HCT116 (cell line): ENCODE measurements around the gene SAMD10. TPM values are rescaled to one million over a fixed set of nuclear protein-coding genes. Genes with fewer than 3 reads are reported as not detected.

Source experiments
- ATAC-seq: fragments of 200-7000 bp; cut with Tn5 transposase; 2 replicates; pipeline ENCODE4 v1.9.1; 2020; ENCODE audit warnings: mild to moderate bottlenecking, moderate library complexity
- BruUV-seq: library from RNA; stranded (reverse); fragments of 400-500 nt; replicated peaks from 2 replicates; lab custom pipeline; 2021; lab: Mats Ljungman, UMichigan
- CTCF ChIA-PET: fragments of 300-600 bp; sonication (Branson Sonifier 250); formaldehyde crosslinking; loops from one replicate; lab custom pipeline; 2021; ENCODE audit warnings: antibody characterized with exemption; lab: Charles Lee
- POLR2A ChIA-PET: fragments of 300-600, 350-600 bp; sonication (Branson Sonifier 250); formaldehyde crosslinking; loops from one replicate; lab custom pipeline; 2021; ENCODE audit warnings: antibody characterized with exemption; lab: Charles Lee
- RAD21 ChIA-PET, 2 experiments: fragments of 300-600 bp; sonication (Branson Sonifier 250); formaldehyde crosslinking; loops; one replicate each; lab custom pipeline; 2023; ENCODE audit warnings: low total read pairs in 2 of 2; ENCODE audit not compliant: uncharacterized antibody in 2 of 2, unreplicated experiment in 2 of 2, low non-redundant PET in 1 of 2; lab: Charles Lee
- DNase-seq: peaks from one replicate; pipeline ENCODE4 v3.0.0-alpha.2; 2010; ENCODE audit warnings: low read depth, low spot score
- H2AFZ ChIP-seq: fragments of 200-600 bp; shearing (Covaris generic), sonication (generic); 2 replicates; pipeline ENCODE4 v1.6.1; 2017; ENCODE audit warnings: low read depth, mixed run types, mixed read lengths, antibody characterized with exemption, low read length; ENCODE audit not compliant: poor library complexity, severe bottlenecking
- H3K27ac ChIP-seq: 2 replicates; pipeline ENCODE4 v1.5.1; 2012; ENCODE audit warnings: low read depth, low read length
- H3K27me3 ChIP-seq: fragments of 200-600 bp; sonication (generic); 2 replicates; pipeline ENCODE4 v1.6.1; 2016; ENCODE audit warnings: mixed run types, low read length, mixed read lengths; ENCODE audit not compliant: insufficient read depth
- H3K36me3 ChIP-seq, 2 experiments: fragments of 200-500 bp in 1 of 2; fragments of 200-600 bp in 1 of 2; sonication (Bioruptor generic) in 1 of 2; sonication (generic) in 1 of 2; 2 replicates each; pipeline versions ENCODE4 v1.5.1 to v1.6.1; 2014 to 2016; ENCODE audit warnings: low read length in 2 of 2, inconsistent platforms in 1 of 2, mixed read lengths in 1 of 2, mixed run types in 1 of 2; ENCODE audit not compliant: insufficient read depth in 2 of 2, control insufficient read depth in 1 of 2
- H3K4me1 ChIP-seq, 2 experiments: fragments of 200-600 bp in 1 of 2; sonication (generic) in 1 of 2; 2 replicates each; pipeline versions ENCODE4 v1.5.1 to v1.6.1; 2012 to 2017; ENCODE audit warnings: low read length in 2 of 2, inconsistent platforms in 1 of 2, mild to moderate bottlenecking in 1 of 2, mixed read lengths in 1 of 2, mixed run types in 1 of 2, moderate library complexity in 1 of 2; ENCODE audit not compliant: insufficient read depth in 2 of 2, control insufficient read depth in 1 of 2
- H3K4me2 ChIP-seq: fragments of 200-600 bp; sonication (generic); 2 replicates; pipeline ENCODE4 v1.6.1; 2017; ENCODE audit warnings: mixed run types, low read length, mixed read lengths
- H3K4me3 ChIP-seq, 2 experiments: fragments of 200-600 bp in 1 of 2; sonication (generic) in 1 of 2; replicated peaks in 1 of 2; 2 replicates each; pipeline ENCODE4 v1.5.1; 2011 to 2016; ENCODE audit warnings: low read length in 2 of 2, control low read depth in 1 of 2, low read depth in 1 of 2, mild to moderate bottlenecking in 1 of 2, mixed read lengths in 1 of 2, mixed run types in 1 of 2
- H3K79me2 ChIP-seq: fragments of 200-600 bp; sonication (generic); 2 replicates; pipeline ENCODE4 v1.6.1; 2017; ENCODE audit warnings: mild to moderate bottlenecking, mixed run types, low read length, moderate library complexity, mixed read lengths; ENCODE audit not compliant: insufficient read depth
- H3K9ac ChIP-seq: fragments of 200-600 bp; sonication (generic); 2 replicates; pipeline ENCODE4 v1.6.1; 2016; ENCODE audit warnings: low read length, mixed read lengths
- H3K9me2 ChIP-seq: fragments of 200-600 bp; sonication (generic), shearing (Covaris generic); 2 replicates; pipeline ENCODE4 v1.6.1; 2017; ENCODE audit warnings: mixed run types, mild to moderate bottlenecking, moderate library complexity; ENCODE audit not compliant: insufficient read depth
- H3K9me3 ChIP-seq, 2 experiments: fragments of 200-500 bp in 1 of 2; fragments of 200-600 bp in 1 of 2; sonication (Bioruptor generic) in 1 of 2; sonication (generic) in 1 of 2; 2 replicates each; pipeline ENCODE4 v1.6.1; 2014 to 2017; ENCODE audit warnings: low read length in 2 of 2, mixed read lengths in 2 of 2, inconsistent platforms in 1 of 2, low read depth in 1 of 2, mild to moderate bottlenecking in 1 of 2, mixed run types in 1 of 2, moderate library complexity in 1 of 2; ENCODE audit not compliant: control insufficient read depth in 1 of 2, insufficient read depth in 1 of 2
- H4K20me1 ChIP-seq: fragments of 200-600 bp; sonication (generic), shearing (Covaris generic); 2 replicates; pipeline ENCODE4 v1.6.1; 2017; ENCODE audit warnings: mixed run types, mild to moderate bottlenecking, moderate library complexity; ENCODE audit not compliant: insufficient read depth
- ATF3 ChIP-seq: IDR thresholded peaks from 2 replicates; pipeline ENCODE4 v1.6.1; 2012
- CBX3 ChIP-seq: IDR thresholded peaks from 2 replicates; pipeline ENCODE4 v1.6.1; 2012; ENCODE audit warnings: low read depth
- EGR1 ChIP-seq: IDR thresholded peaks from 2 replicates; pipeline ENCODE4 v1.6.1; 2012; ENCODE audit warnings: low read depth
- ELF1 ChIP-seq: IDR thresholded peaks from 2 replicates; pipeline ENCODE4 v1.6.1; 2012; ENCODE audit warnings: low read depth, borderline replicate concordance
- EZH2 ChIP-seq: fragments of 200-600 bp; sonication (generic); IDR thresholded peaks from 2 replicates; pipeline ENCODE4 v1.6.1; 2017; ENCODE audit warnings: antibody characterized with exemption, mixed run types
- EZH2phosphoT487 ChIP-seq: fragments of 200-600 bp; IDR thresholded peaks from 2 replicates; pipeline ENCODE4 v1.6.1; 2018; ENCODE audit warnings: antibody characterized with exemption, borderline replicate concordance
- FOSL1 ChIP-seq: IDR thresholded peaks from 2 replicates; pipeline ENCODE4 v1.6.1; 2012; ENCODE audit warnings: low read depth
- POLR2A ChIP-seq: IDR thresholded peaks from 2 replicates; pipeline ENCODE4 v1.7.0; 2011; ENCODE audit warnings: borderline replicate concordance; ENCODE audit not compliant: insufficient read depth, insufficient read length; ENCODE audit errors: extremely low read depth
- POLR2AphosphoS5 ChIP-seq: IDR thresholded peaks from 2 replicates; pipeline ENCODE4 v1.6.1; 2011; ENCODE audit warnings: mild to moderate bottlenecking, low read depth, low read length, moderate library complexity
- SIN3A ChIP-seq: IDR thresholded peaks from 2 replicates; pipeline ENCODE4 v1.6.1; 2012; ENCODE audit warnings: low read depth
- SP1 ChIP-seq: IDR thresholded peaks from 2 replicates; pipeline ENCODE4 v1.6.1; 2012; ENCODE audit warnings: low read depth
- TCF7L2 ChIP-seq: IDR thresholded peaks from 2 replicates; pipeline ENCODE4 v1.7.0; 2011; ENCODE audit warnings: borderline replicate concordance, inconsistent platforms; ENCODE audit not compliant: insufficient read depth, insufficient read length; ENCODE audit errors: extremely low read depth
- ZBTB33 ChIP-seq: IDR thresholded peaks from 2 replicates; pipeline ENCODE4 v1.6.1; 2011; ENCODE audit warnings: mild to moderate bottlenecking, low read length, moderate library complexity; ENCODE audit not compliant: insufficient replicate concordance; ENCODE audit errors: extremely low read depth
- intact Hi-C: fragments of 100-400 bp; cut with micrococcal nuclease; formaldehyde crosslinking; loops from 2 replicates; pipeline ENCODE4 v1.10.0; 2022
- total RNA-seq: library from RNA; stranded (reverse); gene quantifications from one replicate; pipeline ENCODE4 v1.2.1, GENCODE V29; 2021; ENCODE audit not compliant: unreplicated experiment

Gene SAMD10
- total RNA-seq, 1 experiment from 2014 or later: 4.2 TPM

GRCh38 chr20:64010711-64011237 lies 31.3 kb upstream of the SAMD10 start (continued):
- no peak for TF ChIP-seq ZBTB33
- TF ChIP-seq EZH2: no peak

GRCh38 chr20:64009811-64010387 lies 30.5 kb upstream of the SAMD10 start:
- H3K27me3 ChIP-seq: no peaks in the 10 kb centered on the region
- no peaks in the 10 kb centered on the region for H4K20me1 ChIP-seq
- no TSS peak for BruUV-seq
- H3K79me2 ChIP-seq: peaks cover 30% of the 10 kb centered on the region
- ChIA-PET RAD21 (no interaction called here), POLR2A (no interaction called here), CTCF (no interaction called here)
- H3K4me1 ChIP-seq: no peaks in the 10 kb centered on the region
- no peak overlapping the region for H3K27ac ChIP-seq
- H3K9me3 ChIP-seq: peaks cover 3 to 7% of the 10 kb centered on the region in 2 experiments; a peak in 2 of 4 replicates
- ATAC-seq (no peak), DNase-seq (no peak)
- intact Hi-C loops: no loop called here
- H3K4me3 ChIP-seq: no peak overlapping the region
- H3K9ac ChIP-seq: no peak overlapping the region
- no peak overlapping the region for H3K4me2 ChIP-seq
- TF ChIP-seq POLR2A (no peak), TCF7L2 (no peak), EZH2phosphoT487 (no peak), FOSL1 (no peak), SP1 (no peak), POLR2AphosphoS5 (no peak), ELF1 (no peak), ATF3 (no peak), EGR1 (no peak), SIN3A (no peak), CBX3 (no peak)
- H2AFZ ChIP-seq: no peak overlapping the region
- H3K36me3 ChIP-seq: peaks cover 36 to 63% of the 10 kb centered on the region in 2 experiments
- H3K9me2 ChIP-seq: no peaks in the 10 kb centered on the region
